CD14-positive monocyte (primary cell): Measurements from ENCODE around the gene IL18BP. TPM values are rescaled to one million over a fixed set of nuclear protein-coding genes. Genes with fewer than 3 reads are reported as not detected.
A peak's percentile ranks its signal among the peaks of the same experiment; 100 is the strongest.

Source experiments
- DNase-seq, 3 donors: peaks; one replicate each; pipeline ENCODE4 v3.0.0-alpha.2; 2011 to 2022
- H2AFZ ChIP-seq: 2 replicates; pipeline ENCODE4 v1.6.0; 2012; ENCODE audit warnings: mild to moderate bottlenecking, low read depth, low read length, inconsistent platforms; ENCODE audit not compliant: insufficient read depth, poor library complexity, severe bottlenecking
- H3K27ac ChIP-seq, 2 donors: 1 replicate in 1 of 2; 2 replicates in 1 of 2; pipeline ENCODE4 v1.5.1; 2012 to 2013; ENCODE audit warnings: low read length in 2 of 2, control low read depth in 1 of 2, inconsistent platforms in 1 of 2, low read depth in 1 of 2, mild to moderate bottlenecking in 1 of 2
- H3K27me3 ChIP-seq, 2 donors: one replicate each; pipeline versions ENCODE4 v1.6.0 to v1.6.1; 2011 to 2013; ENCODE audit warnings: low read length in 2 of 2; ENCODE audit not compliant: control insufficient read depth in 2 of 2, insufficient read depth in 2 of 2
- H3K36me3 ChIP-seq, 2 donors: replicated peaks in 1 of 2; 1 replicate in 1 of 2; 2 replicates in 1 of 2; pipeline versions ENCODE4 v1.5.1 to v1.6.1; 2012 to 2013; ENCODE audit warnings: low read length in 2 of 2, control low read depth in 1 of 2, inconsistent platforms in 1 of 2, mild to moderate bottlenecking in 1 of 2; ENCODE audit not compliant: insufficient read depth in 2 of 2, control insufficient read depth in 1 of 2
- H3K4me1 ChIP-seq, 2 donors: 1 replicate in 1 of 2; 2 replicates in 1 of 2; pipeline versions ENCODE4 v1.5.1 to v1.6.1; 2012 to 2013; ENCODE audit warnings: low read length in 2 of 2, control low read depth in 1 of 2, inconsistent platforms in 1 of 2, mild to moderate bottlenecking in 1 of 2, moderate library complexity in 1 of 2; ENCODE audit not compliant: insufficient read depth in 2 of 2, control insufficient read depth in 1 of 2
- H3K4me2 ChIP-seq: replicated peaks from 2 replicates; pipeline ENCODE3; 2012; ENCODE audit warnings: low read length, moderate library complexity, mild to moderate bottlenecking; ENCODE audit not compliant: poor library complexity, severe bottlenecking; ENCODE audit errors: extremely low read depth
- H3K4me3 ChIP-seq, 3 experiments: fragments of 200-600 bp in 1 of 3; sonication (generic) in 1 of 3; replicated peaks in 1 of 3; 1 replicate in 2 of 3; 2 replicates in 1 of 3; pipeline ENCODE4 v1.5.1; 2011 to 2013; ENCODE audit warnings: low read length in 3 of 3, mild to moderate bottlenecking in 3 of 3, control low read depth in 2 of 3, low read depth in 2 of 3, inconsistent platforms in 1 of 3, moderate library complexity in 1 of 3
- H3K79me2 ChIP-seq: 2 replicates; pipeline ENCODE4 v1.6.0; 2012; ENCODE audit warnings: mild to moderate bottlenecking, control low read depth, inconsistent platforms, low read length, moderate library complexity; ENCODE audit not compliant: insufficient read depth
- H3K9ac ChIP-seq: 2 replicates; pipeline ENCODE4 v1.6.0; 2017; ENCODE audit warnings: low read length, mild to moderate bottlenecking; ENCODE audit not compliant: insufficient read depth, poor library complexity, severe bottlenecking
- H3K9me3 ChIP-seq, 2 donors: replicated peaks in 1 of 2; 1 replicate in 1 of 2; 2 replicates in 1 of 2; pipeline versions ENCODE4 v1.5.1 to v1.6.1; 2012 to 2013; ENCODE audit warnings: low read length in 2 of 2, control low read depth in 1 of 2; ENCODE audit not compliant: control insufficient read depth in 1 of 2, insufficient read depth in 1 of 2
- H4K20me1 ChIP-seq: 2 replicates; pipeline ENCODE4 v1.6.0; 2012; ENCODE audit warnings: mild to moderate bottlenecking, low read length, control low read depth, moderate library complexity; ENCODE audit not compliant: insufficient read depth
- H3K27ac Mint-ChIP-seq, 7 donors: one replicate each; pipeline ENCODE4 v1.8.0; 2020; ENCODE audit warnings: mild to moderate bottlenecking in 7 of 7, mixed read lengths in 7 of 7, moderate library complexity in 6 of 7, inconsistent platforms in 2 of 7
- H3K27me3 Mint-ChIP-seq, 3 donors: one replicate each; pipeline ENCODE4 v1.8.0; 2021 to 2022; ENCODE audit warnings: low read depth in 3 of 3, mild to moderate bottlenecking in 3 of 3, mixed read lengths in 3 of 3, moderate library complexity in 3 of 3, inconsistent platforms in 1 of 3
- H3K36me3 Mint-ChIP-seq, 2 donors: one replicate each; pipeline ENCODE4 v1.8.0; 2020; ENCODE audit warnings: mixed read lengths in 2 of 2, inconsistent platforms in 1 of 2, mild to moderate bottlenecking in 1 of 2
- H3K4me1 Mint-ChIP-seq: one replicate; pipeline ENCODE4 v1.8.0; 2020; ENCODE audit warnings: mild to moderate bottlenecking, mixed read lengths
- H3K4me3 Mint-ChIP-seq, 2 donors: one replicate each; pipeline ENCODE4 v1.8.0; 2020; ENCODE audit warnings: mild to moderate bottlenecking in 2 of 2, mixed read lengths in 2 of 2, moderate library complexity in 1 of 2
- H3K9me3 Mint-ChIP-seq, 7 donors: one replicate each; pipeline ENCODE4 v1.8.0; 2020 to 2022; ENCODE audit warnings: mixed read lengths in 7 of 7, mild to moderate bottlenecking in 6 of 7, moderate library complexity in 6 of 7, inconsistent platforms in 2 of 7
- CTCF ChIP-seq: fragments of 200-600 bp; IDR thresholded peaks from one replicate; pipeline ENCODE4 v1.8.0; 2022; ENCODE audit warnings: antibody characterized with exemption, mild to moderate bottlenecking
- WGBS: methylation state at CpG from one replicate; pipeline ENCODE4 v1.1.5; 2013; ENCODE audit warnings: missing lambda C conversion rate; ENCODE audit not compliant: insufficient coverage; 5-methylcytosine and 5-hydroxymethylcytosine counted together
- intact Hi-C, 2 donors: fragments of 100-400 bp; cut with micrococcal nuclease; formaldehyde crosslinking; loops; one replicate each; pipeline versions ENCODE4 v1.15.0 to v1.15.1; 2023
- polyA plus RNA-seq, 3 donors: library from polyadenylated mRNA; depleted of rRNA in 1 of 3; unstranded in 2 of 3; stranded (reverse) in 1 of 3; fragments of 300-500 nt in 2 of 3; fragments of >200 nt in 1 of 3; fragmentation: Illumina TruSeq in 2 of 3; gene quantifications; 1 replicate in 2 of 3; 2 replicates in 1 of 3; pipeline ENCODE4 v1.2.3, GENCODE V29; 2012 to 2021

Gene IL18BP
- polyA plus RNA-seq, 3 donors: 7.4 to 32.3 (median 8.3) TPM

- H3K27me3 Mint-ChIP-seq: no peaks in the 10 kb centered on the region
- TF ChIP-seq CTCF: no peak
- H3K36me3 ChIP-seq: peaks cover 6 to 42% of the 10 kb centered on the region in 2 donors
- H3K27ac ChIP-seq: peak overlapping the region; percentile 82 to 95
- DNase-seq: peak; percentile 64 to 80 (median 73)
- peak overlapping the region; percentile 97 for H2AFZ ChIP-seq
- H3K4me2 ChIP-seq: peak overlapping the region; percentile 93
- H3K79me2 ChIP-seq: peaks cover 99% of the 10 kb centered on the region
- no peak overlapping the region for H3K4me3 Mint-ChIP-seq
- H3K27me3 ChIP-seq: no peaks in the 10 kb centered on the region
- H3K36me3 Mint-ChIP-seq: peaks cover 27 to 38% of the 10 kb centered on the region in 2 donors
- 0% methylated on average over 10 of the region's 23 CpGs for WGBS
- H3K9me3 ChIP-seq: no peaks in the 10 kb centered on the region
- H3K9me3 Mint-ChIP-seq: no peaks in the 10 kb centered on the region
- peak overlapping the region; percentile 68 to 94 (median 89) for H3K4me3 ChIP-seq
- no peak overlapping the region for H3K27ac Mint-ChIP-seq
- peak overlapping the region; percentile 82 for H3K9ac ChIP-seq
- peaks cover 6% of the 10 kb centered on the region for H3K4me1 Mint-ChIP-seq
- peaks cover 21% of the 10 kb centered on the region for H4K20me1 ChIP-seq
- peaks cover 33 to 42% of the 10 kb centered on the region in 2 donors for H3K4me1 ChIP-seq
- intact Hi-C loops: loop anchor here in 1 of 2 donors (5.0 kb wide), 2 partner anchors 37 to 52 kb away; no protein-coding TSS in a partner anchor
Measured at GRCh38 chr11:72040491-72041363, 42.0 kb downstream of the IL18BP start.

DNA sequence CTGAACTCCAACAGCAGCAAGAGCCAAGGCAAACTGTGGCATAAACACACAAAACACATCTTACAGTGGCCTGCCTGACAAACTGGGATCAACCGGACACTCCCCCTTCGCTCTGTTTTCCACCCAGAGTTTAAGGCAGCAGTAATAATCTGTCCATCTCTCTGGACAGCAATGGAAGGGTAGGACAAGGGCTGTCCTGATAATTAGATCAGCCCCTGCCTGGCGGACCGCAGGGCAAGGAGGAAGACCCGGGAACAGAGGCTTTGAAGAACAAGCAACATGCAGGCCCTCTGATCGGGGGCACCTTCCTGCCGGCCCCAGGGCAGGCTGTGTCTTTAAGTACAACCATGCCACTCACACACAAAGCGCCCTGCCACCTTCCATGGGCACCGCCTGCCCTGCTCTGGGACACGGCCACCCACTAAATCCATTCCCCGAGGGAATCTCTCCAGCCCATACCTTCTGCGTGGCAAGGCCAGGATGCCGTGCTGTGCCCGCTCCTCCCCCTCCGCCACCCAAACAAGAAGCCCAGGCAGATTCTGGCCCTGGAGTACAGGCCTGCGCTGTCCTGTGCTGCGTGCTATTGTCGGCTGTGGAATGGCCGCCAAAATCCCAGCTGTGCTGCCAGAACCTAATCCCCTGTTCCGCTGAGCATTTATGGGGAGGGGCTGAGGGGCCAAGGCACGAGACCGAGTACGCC lies 42.8 kb downstream of the IL18BP start:
- no peak for TF ChIP-seq CTCF
- Histone ChIP-seq H2AFZ (peak overlapping the region; percentile 97), H3K79me2 (peaks cover 98% of the 10 kb centered on the region), H3K36me3 (peaks cover 9 to 42% of the 10 kb centered on the region in 2 donors), H3K27ac (peak overlapping the region; percentile 82 to 95), H3K27me3 (no peaks in the 10 kb centered on the region), H3K4me1 (peaks cover 33 to 42% of the 10 kb centered on the region in 2 donors), H4K20me1 (peaks cover 20% of the 10 kb centered on the region), H3K9ac (peak overlapping the region; percentile 82), H3K4me3 (peak overlapping the region; percentile 68 to 94 (median 89)), H3K9me3 (no peaks in the 10 kb centered on the region), H3K4me2 (peak overlapping the region; percentile 93)
- peaks cover 27 to 40% of the 10 kb centered on the region in 2 donors for H3K36me3 Mint-ChIP-seq
- H3K4me1 Mint-ChIP-seq: peaks cover 6% of the 10 kb centered on the region
- no peak overlapping the region for H3K4me3 Mint-ChIP-seq
- WGBS: under 1% methylated on average over 23 of the region's 23 CpGs
- peak; percentile 34 to 44 (median 36) for DNase-seq
- intact Hi-C loops: loop anchor here in 1 of 2 donors (5.0 kb wide), 2 partner anchors 36 to 51 kb away; no protein-coding TSS in a partner anchor
- peaks cover 0 to 1% (median 0%) of the 10 kb centered on the region in 3 donors for H3K27me3 Mint-ChIP-seq
- H3K9me3 Mint-ChIP-seq: no peaks in the 10 kb centered on the region
- no peak overlapping the region for H3K27ac Mint-ChIP-seq
